HG03460 (cell line): Measurements from ENCODE around the gene PCSK6.

Experiments used
- ATAC-seq: cut with Tn5 transposase; IDR thresholded peaks from one replicate; pipeline ENCODE4 v1.9.1; 2021; ENCODE audit not compliant: unreplicated experiment

Gene PCSK6

GRCh38 chr15:101258238-101259144, 231.0 kb downstream of the PCSK6 start:
- ATAC-seq: no peak

DNA sequence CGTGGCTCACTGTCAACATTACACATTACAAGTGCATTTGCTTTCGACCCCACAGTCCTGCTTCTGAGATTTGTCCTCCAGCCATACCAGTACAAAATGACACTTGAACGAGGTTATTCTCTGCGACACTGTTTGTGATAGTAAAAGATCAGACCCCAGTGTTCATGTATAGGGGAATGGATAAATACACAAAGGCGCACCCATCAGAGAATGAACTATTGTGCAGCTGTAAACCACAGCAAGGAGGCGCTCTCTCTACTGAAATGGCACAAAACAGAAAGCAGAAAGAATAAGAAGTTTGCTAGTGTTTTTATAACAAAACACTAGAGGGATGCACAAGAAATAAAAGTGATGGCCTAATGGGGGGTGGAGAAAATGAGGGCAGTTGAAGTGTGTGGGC, 232.8 kb downstream of the PCSK6 start:
- no peak for ATAC-seq

DNA sequence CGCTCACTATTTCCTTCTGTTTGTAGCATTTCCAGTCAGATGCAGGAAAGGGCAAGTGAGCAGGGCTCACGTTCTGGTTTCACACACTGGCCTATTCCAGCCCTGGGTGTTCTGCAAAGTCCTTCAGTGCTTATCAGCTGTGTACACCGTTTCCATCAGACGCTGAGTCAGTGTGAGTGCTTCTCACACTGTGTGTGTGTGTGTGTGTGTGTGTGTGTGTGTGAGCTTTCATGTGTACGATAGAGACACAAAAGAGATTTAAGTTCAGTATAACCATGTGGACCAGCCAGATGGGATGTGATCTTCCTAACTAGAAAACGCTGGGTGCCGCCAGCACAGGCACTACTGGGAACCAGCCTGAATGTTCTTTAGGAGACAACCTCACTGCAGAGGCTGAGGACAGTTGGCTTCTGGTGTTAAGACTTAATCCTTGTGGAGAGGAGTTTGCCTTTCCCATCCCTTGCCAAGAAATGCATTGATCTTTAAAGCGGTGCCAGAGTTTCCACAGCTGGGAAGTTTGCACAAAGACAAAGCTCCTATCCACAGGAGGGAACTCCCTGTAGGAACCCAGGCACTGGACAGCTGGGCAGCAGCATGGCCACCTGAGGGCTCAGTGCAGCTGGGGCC, 233.8 kb downstream of the PCSK6 start:
- no peak for ATAC-seq

DNA sequence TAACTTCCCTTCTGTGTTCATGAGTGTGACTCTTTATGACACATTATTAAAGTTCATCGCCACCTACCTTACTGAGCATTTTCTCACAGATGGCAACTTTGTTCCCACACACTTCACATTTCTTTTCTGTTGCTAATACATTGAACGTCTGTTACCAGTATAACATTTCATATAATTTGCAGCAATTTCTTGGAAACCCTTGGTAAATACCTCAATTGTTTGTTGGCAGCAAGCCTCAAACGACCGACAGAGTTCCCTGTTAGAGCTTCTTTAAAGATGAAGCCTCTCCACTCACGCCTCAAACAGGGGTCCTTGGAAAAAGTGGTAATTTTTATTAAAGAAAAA, 234.5 kb downstream of the PCSK6 start:
- no peak for ATAC-seq

- no peak for ATAC-seq
Observed at GRCh38 chr15:101254157-101255050, 235.1 kb downstream of the PCSK6 start.
